Measurements from ENCODE around the gene PPIAL4G.
"Not testable (repeated sequence)": the region's sequence is repeated elsewhere in the genome, so short reads cannot be mapped to it uniquely, and the experiment has no call there.

Gene PPIAL4G

GRCh38 chr1:148481134-148481533 lies 2.0 kb downstream of the PPIAL4G start:
- 0 out of 22 replicates have a peak overlapping the region, but pooled peaks of 1 of the 11 experiments have one; percentile 13 for H3K27ac ChIP-seq
- TF ChIP-seq Cebpa-rat (IDR thresholded peaks at IDR 0.05), result peak in 1 of 11 experiments; percentile 24; a peak in 1 of 22 replicates
- not testable (repeated sequence) for H3K9me3 ChIP-seq (replicated peaks in 1 of 11); H3K4me2 ChIP-seq; H3K36me3 ChIP-seq; H3K4me1 ChIP-seq; H3K4me3 ChIP-seq; H3K27me3 ChIP-seq; H3K9ac ChIP-seq; H4K20me1 ChIP-seq

- Histone ChIP-seq H3K27ac (peak overlapping the region in 7 of 11 experiments; percentile 79 to 83 (median 82); a peak in 11 of 22 replicates), H3K9ac (peak overlapping the region in 8 of 11 experiments; percentile 78 to 83 (median 81); a peak in 14 of 22 replicates), H3K4me3 (peak overlapping the region; percentile 58 to 73 (median 68)), H3K4me2 (peak overlapping the region in 2 of 11 experiments; percentile 37 to 51; a peak in 1 of 22 replicates)
- not testable (repeated sequence) for H3K36me3 ChIP-seq; H3K9me3 ChIP-seq (replicated peaks in 1 of 11); H4K20me1 ChIP-seq; H3K4me1 ChIP-seq; H3K27me3 ChIP-seq
Observed at GRCh38 chr1:148459694-148460093, 23.4 kb downstream of the PPIAL4G start.

GRCh38 chr1:148458901-148459581 lies 24.1 kb downstream of the PPIAL4G start:
- not testable (repeated sequence) for H4K20me1 ChIP-seq; H3K27me3 ChIP-seq; H3K4me1 ChIP-seq; H3K9me3 ChIP-seq (replicated peaks in 1 of 11); H3K36me3 ChIP-seq
- H3K4me2 ChIP-seq, result peak overlapping the region in 7 of 11 experiments; percentile 37 to 51 (median 46); a peak in 9 of 22 replicates
- peak overlapping the region in 10 of 11 experiments; percentile 75 to 83 (median 81); a peak in 20 of 22 replicates for H3K27ac ChIP-seq
- H3K9ac ChIP-seq, result peak overlapping the region; percentile 70 to 83 (median 81); a peak in 21 of 22 replicates
- H3K4me3 ChIP-seq, result peak overlapping the region; percentile 58 to 73 (median 68)

GRCh38 chr1:148458398-148458797 lies 24.7 kb downstream of the PPIAL4G start:
- H3K27me3 ChIP-seq; H3K9me3 ChIP-seq (replicated peaks in 1 of 11); H4K20me1 ChIP-seq; H3K4me1 ChIP-seq; H3K36me3 ChIP-seq: not testable (repeated sequence)
- Histone ChIP-seq H3K4me2 (peak overlapping the region in 9 of 11 experiments; percentile 23 to 51 (median 35); a peak in 8 of 22 replicates), H3K4me3 (peak overlapping the region; percentile 58 to 73 (median 68)), H3K27ac (peak overlapping the region in 10 of 11 experiments; percentile 14 to 83 (median 81); a peak in 17 of 22 replicates), H3K9ac (peak overlapping the region in 10 of 11 experiments; percentile 78 to 83 (median 81); a peak in 19 of 22 replicates)

GRCh38 chr1:148452845-148453244 lies 30.3 kb downstream of the PPIAL4G start:
- not testable (repeated sequence) for H3K4me2 ChIP-seq

DNA sequence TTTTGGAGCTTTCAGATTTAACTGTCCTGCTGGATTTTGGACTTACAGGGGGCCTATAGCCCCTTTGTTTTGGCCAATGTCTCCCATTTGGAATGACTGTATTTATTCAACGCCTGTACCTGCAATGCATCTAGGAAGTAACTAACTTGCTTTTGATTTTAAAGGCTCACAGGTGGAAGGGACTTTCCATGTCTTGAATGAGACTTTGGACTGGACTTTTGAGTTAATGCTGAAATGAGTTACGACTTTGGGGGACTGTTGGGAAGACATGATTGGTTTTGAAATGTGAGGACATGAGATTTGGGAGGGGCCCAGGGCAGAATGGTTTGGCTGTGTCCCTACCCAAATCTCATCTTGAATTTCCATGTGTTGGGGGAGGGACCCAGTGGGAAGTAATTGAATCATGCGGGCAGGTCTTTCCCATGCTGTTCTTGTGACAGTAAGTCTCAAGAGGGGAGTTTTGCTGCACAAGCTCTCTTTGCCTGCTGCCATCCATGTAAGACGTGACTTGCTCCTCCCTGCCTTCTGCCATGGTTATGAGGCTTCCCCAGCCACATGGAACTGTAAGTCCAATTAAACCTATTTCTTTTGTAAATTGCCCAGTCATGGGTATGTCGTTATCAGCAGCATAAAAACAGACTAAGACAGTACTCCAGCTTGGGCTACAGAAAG lies 43.3 kb downstream of the PPIAL4G start:
- not testable (repeated sequence) for H3K36me3 ChIP-seq, H3K9ac ChIP-seq, H3K4me2 ChIP-seq, H3K4me1 ChIP-seq, H3K4me3 ChIP-seq, H4K20me1 ChIP-seq, H3K27ac ChIP-seq, H3K27me3 ChIP-seq
- H3K9me3 ChIP-seq (replicated peaks in 1 of 11), result peaks cover 0 to 13% (median 7%) of the 10 kb centered on the region in 11 experiments; a peak in 12 of 22 replicates

More at GRCh38 chr1:148452845-148453244, 30.3 kb downstream of the PPIAL4G start:
- H3K4me3 ChIP-seq; H3K9me3 ChIP-seq (replicated peaks in 1 of 11); H3K4me1 ChIP-seq; H3K9ac ChIP-seq; H4K20me1 ChIP-seq; H3K27ac ChIP-seq; H3K27me3 ChIP-seq; H3K36me3 ChIP-seq: not testable (repeated sequence)

GRCh38 chr1:148435406-148435805 lies 47.7 kb downstream of the PPIAL4G start:
- no peak for TF ChIP-seq Cebpa-rat (IDR thresholded peaks at IDR 0.05)
- Histone ChIP-seq H3K36me3 (peaks cover 9 to 37% (median 24%) of the 10 kb centered on the region in 11 experiments; a peak in 20 of 22 replicates), H3K9ac (no peak overlapping the region), H3K4me2 (no peak overlapping the region), H3K27ac (no peak overlapping the region), H4K20me1 (peaks cover 0 to 4% (median 0%) of the 10 kb centered on the region in 11 experiments; a peak in 1 of 22 replicates), H3K9me3 (replicated peaks in 1 of 11) (peaks cover 0 to 15% (median 10%) of the 10 kb centered on the region in 11 experiments; a peak in 12 of 22 replicates), H3K27me3 (no peaks in the 10 kb centered on the region), H3K4me1 (peaks cover 0 to 9% (median 2%) of the 10 kb centered on the region in 10 experiments; a peak in 7 of 20 replicates), H3K4me3 (no peak overlapping the region)

DNA sequence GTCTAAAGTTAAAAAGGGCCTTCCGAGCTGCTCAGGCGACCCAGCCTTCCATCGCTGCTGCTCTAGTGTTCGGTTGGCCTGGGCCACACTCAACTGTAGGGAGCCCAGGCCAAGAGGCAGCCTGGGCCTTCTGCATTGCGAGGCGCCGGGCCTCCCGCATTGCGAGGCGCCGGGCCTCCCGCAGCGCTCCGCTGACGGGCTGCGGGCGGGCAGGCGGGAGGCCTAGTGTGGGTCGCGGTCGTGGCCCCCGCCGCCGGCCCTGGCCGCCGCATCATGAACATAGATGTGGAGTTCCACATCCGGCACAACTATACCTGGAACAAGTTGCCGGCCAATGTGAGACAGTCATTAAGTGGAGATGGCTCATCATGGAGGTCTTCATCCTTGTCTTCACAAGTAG lies 48.3 kb downstream of the PPIAL4G start:
- peaks cover 9 to 43% (median 30%) of the 10 kb centered on the region in 11 experiments; a peak in 20 of 22 replicates for H3K36me3 ChIP-seq
- no peaks in the 10 kb centered on the region for H3K27me3 ChIP-seq
- peaks cover 0 to 9% (median 2%) of the 10 kb centered on the region in 10 experiments; a peak in 7 of 20 replicates for H3K4me1 ChIP-seq
- H3K9ac ChIP-seq, result no peak overlapping the region
- H3K9me3 ChIP-seq (replicated peaks in 1 of 11), result peaks cover 0 to 11% (median 6%) of the 10 kb centered on the region in 11 experiments; a peak in 11 of 22 replicates
- H3K4me2 ChIP-seq, result no peak overlapping the region
- no peak overlapping the region for H3K4me3 ChIP-seq
- no peak for TF ChIP-seq Cebpa-rat (IDR thresholded peaks at IDR 0.05)
- H3K27ac ChIP-seq, result no peak overlapping the region
- peaks cover 0 to 4% (median 0%) of the 10 kb centered on the region in 11 experiments; a peak in 1 of 22 replicates for H4K20me1 ChIP-seq

GRCh38 chr1:148432916-148433317 lies 50.2 kb downstream of the PPIAL4G start:
- not testable (repeated sequence) for H4K20me1 ChIP-seq; H3K4me1 ChIP-seq; H3K27ac ChIP-seq; H3K4me3 ChIP-seq; H3K9ac ChIP-seq; H3K27me3 ChIP-seq; H3K9me3 ChIP-seq (replicated peaks in 1 of 11)
- Histone ChIP-seq H3K4me2 (peak overlapping the region in 5 of 11 experiments; percentile 9 to 55 (median 32); a peak in 6 of 22 replicates), H3K36me3 (peaks cover 9 to 57% (median 31%) of the 10 kb centered on the region in 11 experiments; a peak in 20 of 22 replicates)
